Left colon (tissue), 2 donors: ENCODE results near the gene RNASE8. TPM values are rescaled to one million over a fixed set of nuclear protein-coding genes. Genes with fewer than 3 reads are reported as not detected.
"Not testable (repeated sequence)": the region's sequence is repeated elsewhere in the genome, so short reads cannot be mapped to it uniquely, and the experiment has no call there.

ENCODE experiments used
- ATAC-seq: fragments of 200-7000 bp; cut with Tn5 transposase; one replicate; pipeline ENCODE4 v1.9.1; 2020; ENCODE audit warnings: mild to moderate bottlenecking, moderate library complexity
- DNase-seq, 2 donors: peaks; one replicate each; pipeline ENCODE4 v3.0.0-alpha.2; 2020
- intact Hi-C, 2 donors: fragments of 100-400 bp; cut with DNase I in 1 of 2; cut with micrococcal nuclease in 1 of 2; formaldehyde crosslinking; loops; one replicate each; pipeline versions ENCODE4 v1.11.2 to v1.14.0; 2022; cut with DNase I, micrococcal nuclease
- long read RNA-seq: library from polyadenylated mRNA; unstranded; transcript quantifications from one replicate; pipeline ENCODE4 v2.0.0, GENCODE V29; 2021
- total RNA-seq, 2 donors: library from RNA; stranded (reverse); fragmentation: NEBNext Ultra II Directional; extraction: Animal tissue kit (Norgen Biotek cat#: 25700); gene quantifications; one replicate each; pipeline ENCODE4 v1.2.1, GENCODE V29; 2021
- donor health status: DM: no; HTN: no; CAD: no.
- donor health status: DM: yes; HTN: yes; CAD: no.

The RNASE8 gene, protein sequence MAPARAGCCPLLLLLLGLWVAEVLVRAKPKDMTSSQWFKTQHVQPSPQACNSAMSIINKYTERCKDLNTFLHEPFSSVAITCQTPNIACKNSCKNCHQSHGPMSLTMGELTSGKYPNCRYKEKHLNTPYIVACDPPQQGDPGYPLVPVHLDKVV
- not detected for total RNA-seq
- long read RNA-seq = 0 reads

GRCh38 chr14:21057803-21058675 is at the start of gene RNASE8:
RNASE8 (plus strand) TSS chr14:21057822; CDS start chr14:21057893, 71 bp downstream.
- no peak for ATAC-seq
- no peak for DNase-seq
- intact Hi-C loops = no loop called here

DNA sequence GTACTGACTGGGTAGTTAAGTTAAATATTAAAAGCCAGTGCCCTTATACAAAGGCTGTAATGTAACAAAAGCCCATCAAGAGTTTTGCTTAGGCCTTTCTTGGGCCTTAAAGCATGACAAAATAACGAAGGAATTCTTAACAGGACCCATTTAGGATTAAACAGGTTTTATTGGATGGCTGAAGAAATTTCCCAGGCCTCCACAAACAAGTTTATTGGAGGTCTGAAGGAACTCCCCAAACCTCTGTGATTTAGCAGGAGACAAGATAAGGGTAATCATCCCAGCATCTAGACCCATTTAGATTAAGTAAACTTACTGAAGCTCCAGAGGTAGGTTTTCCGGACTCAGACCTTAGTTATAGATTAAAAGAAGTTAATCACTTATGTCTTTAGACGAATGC is 47.9 kb upstream of the RNASE8 start:
- intact Hi-C loops = loop anchor here (5.0 to 10.0 kb wide), 3 partner anchors 43 to 98 kb away; partner anchors contain the start of gene ZNF219 (in 1 of the 2)
- ATAC-seq, DNase-seq: not testable (repeated sequence)

- no peak for DNase-seq
- no peak for ATAC-seq
- intact Hi-C loops = loop anchor here (5.0 to 10.0 kb wide), 3 partner anchors 41 to 96 kb away; partner anchors contain the start of gene ZNF219 (in 1 of the 2)
These were observed 46.5 kb upstream of the RNASE8 start for GRCh38 chr14:21011136-21011535.

DNA sequence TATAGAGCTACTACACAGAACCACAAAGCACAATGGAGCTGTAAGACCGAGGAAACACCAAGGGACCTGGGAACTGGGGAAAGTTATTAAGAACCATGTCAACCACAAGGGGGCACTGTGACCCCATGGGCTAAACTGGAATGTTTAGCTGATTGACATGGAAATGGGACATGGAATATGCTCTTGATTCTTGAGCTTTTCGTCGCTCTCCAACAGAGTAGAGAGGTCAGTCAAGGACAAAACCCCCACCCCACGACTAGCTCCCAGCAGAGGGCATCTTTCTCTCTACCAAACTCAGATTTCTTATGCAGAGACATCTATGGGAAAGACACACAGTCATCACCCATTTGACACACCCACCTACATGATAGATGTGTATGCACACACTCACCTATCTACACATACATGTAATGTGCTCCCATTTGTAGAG is 42.8 kb upstream of the RNASE8 start:
- intact Hi-C loops = loop anchor here (5.0 to 10.0 kb wide), 3 partner anchors 38 to 93 kb away; partner anchors contain the start of gene ZNF219 (in 1 of the 2)
- DNase-seq = peak; percentile 77 to 89
- ATAC-seq = peak; percentile 84

GRCh38 chr14:21015312-21015711 is 42.3 kb upstream of the RNASE8 start:
- intact Hi-C loops = loop anchor here in 1 of 2 donors (10.0 kb wide), 1 partner anchor 79 kb away; the partner anchor contains the start of gene ZNF219
- no peak for ATAC-seq
- no peak for DNase-seq

DNA sequence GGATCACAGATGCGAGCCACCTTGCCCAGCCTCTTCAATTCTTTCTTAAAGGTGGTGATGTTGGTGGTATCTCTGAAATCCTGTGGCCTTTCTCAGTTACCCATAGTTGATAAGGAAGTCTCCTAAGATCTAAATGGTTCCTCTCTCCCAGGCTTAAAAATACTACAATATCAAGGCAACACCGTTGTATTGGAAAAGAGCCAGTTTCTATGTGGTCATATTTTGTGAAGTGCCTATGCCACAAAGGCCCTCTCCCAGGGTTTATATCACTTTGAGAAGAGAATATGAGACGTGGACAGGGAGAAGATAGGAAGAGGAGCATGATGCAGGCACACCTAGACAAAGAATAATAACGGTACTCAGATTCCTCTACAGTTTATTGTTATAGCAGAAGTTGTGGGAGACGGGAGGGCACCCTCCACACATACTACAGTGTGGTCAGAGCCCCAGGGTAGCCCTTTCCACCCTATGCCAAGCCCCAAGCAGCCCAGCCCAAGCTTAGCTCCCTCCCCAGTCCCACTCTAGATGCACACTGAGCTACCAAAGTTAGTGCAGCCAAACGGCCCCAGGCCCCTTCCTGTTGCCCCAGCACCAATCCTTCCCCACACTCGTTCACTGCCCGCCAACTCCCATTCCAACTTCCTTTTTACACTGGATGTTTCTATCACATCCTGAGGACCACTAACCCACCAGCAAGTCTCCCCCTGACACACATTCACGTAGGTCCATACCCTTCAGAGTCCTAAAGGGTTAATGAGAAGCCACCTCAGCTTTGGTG is 41.0 kb upstream of the RNASE8 start:
- no peak for ATAC-seq

DNA sequence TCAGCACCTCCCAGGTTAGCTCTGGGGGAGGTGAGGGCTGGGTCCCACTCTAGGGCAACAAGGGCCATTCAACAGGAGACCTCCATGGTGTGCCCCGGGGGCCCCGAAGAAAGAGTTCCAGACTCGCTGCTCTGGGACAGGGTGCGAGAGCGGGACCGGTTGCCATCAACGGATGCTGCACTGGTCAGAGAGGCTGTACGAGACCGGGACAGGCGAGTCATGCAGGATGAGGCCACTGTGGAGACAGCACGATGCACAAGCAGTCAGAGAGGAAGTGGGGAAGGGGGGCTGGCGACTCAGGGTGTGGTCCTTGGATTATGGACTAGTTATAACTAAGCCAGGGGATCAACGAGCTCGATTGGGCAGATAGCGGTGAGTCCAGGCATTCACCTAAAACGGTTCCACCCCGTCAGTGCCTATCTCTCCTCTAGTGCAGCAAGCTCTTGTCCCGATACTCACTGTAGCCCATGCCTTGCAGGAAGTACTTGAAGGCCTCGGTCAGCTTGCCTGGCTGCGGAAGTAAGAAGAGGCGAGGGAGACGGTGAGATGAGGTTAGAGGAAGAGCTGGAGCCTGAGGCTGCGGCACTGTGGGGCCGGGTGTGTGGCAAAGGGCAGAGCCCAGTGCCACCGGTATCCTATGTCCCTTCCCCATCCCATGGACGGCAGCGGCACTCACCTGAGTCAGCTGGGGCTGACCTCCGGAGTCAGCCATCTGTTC is 39.9 kb upstream of the RNASE8 start:
- no peak for ATAC-seq
- intact Hi-C loops = loop anchor here in 1 of 2 donors (10.0 kb wide), 1 partner anchor 77 kb away; the partner anchor contains the start of gene ZNF219
- no peak for DNase-seq

More for the DNA sequence above, 41.0 kb upstream of the RNASE8 start:
- intact Hi-C loops = loop anchor here in 1 of 2 donors (10.0 kb wide), 1 partner anchor 78 kb away; the partner anchor contains the start of gene ZNF219
- DNase-seq = no peak

- no peak for ATAC-seq
- intact Hi-C loops = loop anchor here in 1 of 2 donors (10.0 kb wide), 1 partner anchor 77 kb away; the partner anchor contains the start of gene ZNF219
- no peak for DNase-seq
These were observed 39.3 kb upstream of the RNASE8 start for GRCh38 chr14:21018286-21018685.

GRCh38 chr14:21018781-21019180 is 38.8 kb upstream of the RNASE8 start:
- ATAC-seq (no peak), DNase-seq (no peak)
- intact Hi-C loops = loop anchor here in 1 of 2 donors (10.0 kb wide), 1 partner anchor 76 kb away; the partner anchor contains the start of gene ZNF219

DNA sequence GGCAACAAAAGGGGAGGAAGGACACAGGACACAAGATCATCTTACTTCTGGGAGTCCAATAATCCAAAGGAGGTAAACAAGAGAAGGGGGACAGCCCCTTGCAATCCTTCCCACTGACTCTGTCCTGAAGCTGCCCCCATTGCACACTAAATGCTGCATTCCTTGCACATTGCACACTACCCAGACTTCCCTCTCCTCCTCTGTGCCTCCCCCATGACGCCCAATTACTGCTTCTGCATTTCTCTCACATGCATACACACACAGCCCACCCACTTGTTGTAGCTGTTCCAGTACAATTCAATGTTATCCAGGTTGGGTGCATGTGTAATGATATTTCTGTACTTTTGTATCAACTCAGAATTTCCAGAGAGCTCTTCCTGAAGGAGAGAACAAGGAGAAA is 38.3 kb upstream of the RNASE8 start:
- ATAC-seq = no peak
- intact Hi-C loops = loop anchor here in 1 of 2 donors (10.0 kb wide), 1 partner anchor 75 kb away; the partner anchor contains the start of gene ZNF219
- no peak for DNase-seq

- ATAC-seq (no peak), DNase-seq (no peak)
- intact Hi-C loops = loop anchor here in 1 of 2 donors (5.0 kb wide), 1 partner anchor 76 kb away; the partner anchor contains the start of gene ZNF219
These were observed 36.6 kb upstream of the RNASE8 start for GRCh38 chr14:21020977-21021545.

- DNase-seq (no peak), ATAC-seq (no peak)
- intact Hi-C loops = loop anchor here in 1 of 2 donors (5.0 kb wide), 1 partner anchor 75 kb away; the partner anchor contains the start of gene ZNF219
These were observed 34.9 kb upstream of the RNASE8 start for GRCh38 chr14:21022686-21023085.

- intact Hi-C loops = loop anchor here in 1 of 2 donors (5.0 kb wide), 1 partner anchor 74 kb away; the partner anchor contains the start of gene ZNF219
- ATAC-seq (no peak), DNase-seq (no peak)
These were observed 34.4 kb upstream of the RNASE8 start for GRCh38 chr14:21023174-21023573.

- DNase-seq (peak in 1 of 2 donors; percentile 58), ATAC-seq (peak; percentile 68)
- intact Hi-C loops = loop anchor here in 1 of 2 donors (5.0 kb wide), 1 partner anchor 73 kb away; the partner anchor contains the start of gene ZNF219
These were observed 33.6 kb upstream of the RNASE8 start for GRCh38 chr14:21023817-21024584.

DNA sequence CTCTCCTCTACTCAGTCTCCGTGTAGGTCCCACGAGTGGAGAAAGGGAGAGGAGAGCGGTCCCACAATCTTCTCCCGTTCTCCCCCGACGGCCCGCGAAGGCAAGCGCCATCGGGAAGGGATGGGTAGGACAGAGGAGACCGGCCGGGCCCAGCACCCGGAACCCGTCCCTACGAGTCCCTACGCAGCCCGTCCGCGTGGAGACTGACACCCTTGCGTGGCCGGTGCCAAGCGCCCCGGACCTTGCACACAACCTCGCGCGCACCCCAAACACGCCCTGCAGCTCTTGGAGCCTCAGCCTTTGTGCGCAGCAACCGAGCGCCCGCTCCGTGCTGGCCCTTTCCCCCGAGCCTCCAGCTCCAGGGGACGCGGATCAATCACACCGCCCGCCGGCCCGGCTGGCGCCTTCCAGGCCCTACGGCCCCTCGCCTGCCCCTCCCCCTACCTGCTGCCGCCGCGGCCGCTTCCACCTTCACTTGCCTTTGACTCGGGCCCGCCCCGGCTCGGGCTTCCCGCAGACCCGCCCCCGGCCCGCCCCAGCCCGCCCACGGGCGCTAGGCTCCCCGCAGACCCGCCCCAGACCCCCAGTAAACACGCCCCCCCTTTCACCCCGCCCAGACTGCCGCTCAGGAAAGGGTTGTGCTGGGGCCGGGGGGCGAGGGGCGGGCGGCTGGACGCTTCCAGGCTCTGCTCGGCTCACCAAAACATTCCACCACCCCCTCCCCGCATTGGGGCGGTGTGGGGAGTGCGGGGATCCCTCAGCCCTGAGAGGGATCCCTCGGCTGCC is 32.8 kb upstream of the RNASE8 start, which contains the start of gene NDRG2:
TSS of gene NDRG2 (minus strand) at position 477 of the 786 bp plus-strand sequence. CDS start 1,746 bp downstream, outside the sequence.
- ATAC-seq (peak; percentile 88), DNase-seq (peak; percentile 88 to 92)
- intact Hi-C loops = loop anchor here in 1 of 2 donors (5.0 kb wide), 1 partner anchor 73 kb away; the partner anchor contains the start of gene ZNF219
